Left kidney (tissue), 2 donors: ENCODE measurements around the gene CRYBG3. TPM values are rescaled to one million over a fixed set of nuclear protein-coding genes. Genes with fewer than 3 reads are reported as not detected.

Experiments used
- DNase-seq: peaks from one replicate; pipeline ENCODE4 v3.0.0-alpha.2; 2013
- polyA plus RNA-seq: library from polyadenylated mRNA; unstranded; fragments of 120-200 nt; gene quantifications from one replicate; pipeline ENCODE4 v1.2.1, GENCODE V29; 2013; ENCODE audit not compliant: insufficient read length

The CRYBG3 gene
- polyA plus RNA-seq, 1 donor = 27.3 TPM

GRCh38 chr3:97971679-97972567 lies 150.1 kb downstream of the CRYBG3 start, which contains the start of gene RIOX2:
Gene RIOX2, minus strand, starts transcription at chr3:97972431. Its CDS starts 4,838 bp downstream, at chr3:97967593.
- DNase-seq = peak; percentile 57

- DNase-seq = no peak
These were observed 151.2 kb downstream of the CRYBG3 start for GRCh38 chr3:97972976-97973375.

GRCh38 chr3:97974996-97975395 lies 153.2 kb downstream of the CRYBG3 start:
- DNase-seq = no peak

GRCh38 chr3:97975466-97975865 lies 153.7 kb downstream of the CRYBG3 start:
- no peak for DNase-seq

- no peak for DNase-seq
These were observed 157.8 kb downstream of the CRYBG3 start for GRCh38 chr3:97979610-97980009.

- no peak for DNase-seq
These were observed 160.1 kb downstream of the CRYBG3 start for GRCh38 chr3:97981886-97982285.

GRCh38 chr3:97983933-97984491 lies 162.2 kb downstream of the CRYBG3 start:
- no peak for DNase-seq

- no peak for DNase-seq
These were observed 165.5 kb downstream of the CRYBG3 start for GRCh38 chr3:97987306-97987705.

- DNase-seq = no peak
These were observed 167.2 kb downstream of the CRYBG3 start for GRCh38 chr3:97988784-97989568.

GRCh38 chr3:97990624-97991292 lies 168.9 kb downstream of the CRYBG3 start:
- DNase-seq = no peak

GRCh38 chr3:97991293-97991682 lies 169.5 kb downstream of the CRYBG3 start:
- no peak for DNase-seq

- DNase-seq = no peak
These were observed 170.8 kb downstream of the CRYBG3 start for GRCh38 chr3:97992547-97993173.

GRCh38 chr3:97993526-97993925 lies 171.7 kb downstream of the CRYBG3 start:
- no peak for DNase-seq

- no peak for DNase-seq
These were observed 172.6 kb downstream of the CRYBG3 start for GRCh38 chr3:97994328-97994945.

Other genes starting within 250 kb of the CRYBG3 start
- 18.1 TPM for gene ARL6, start 57.3 kb upstream of the CRYBG3 start, polyA plus RNA-seq
- 39.6 TPM for gene RIOX2, start 150.4 kb downstream of the CRYBG3 start, polyA plus RNA-seq
- 0.03 TPM for gene GABRR3, start 213.3 kb downstream of the CRYBG3 start, polyA plus RNA-seq